HG02870 (cell line): ENCODE data around the gene CREBL2.
"Not testable (repeated sequence)": the region's sequence is repeated elsewhere in the genome, so short reads cannot be mapped to it uniquely, and the experiment has no call there.

ENCODE experiments used
- ATAC-seq: cut with Tn5 transposase; IDR thresholded peaks from one replicate; pipeline ENCODE4 v1.9.1; 2021; ENCODE audit warnings: mild to moderate bottlenecking, moderate library complexity; ENCODE audit not compliant: unreplicated experiment

CREBL2 gene, protein sequence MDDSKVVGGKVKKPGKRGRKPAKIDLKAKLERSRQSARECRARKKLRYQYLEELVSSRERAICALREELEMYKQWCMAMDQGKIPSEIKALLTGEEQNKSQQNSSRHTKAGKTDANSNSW

GRCh38 chr12:12611512-12612306 lies at the start of gene CREBL2:
Gene CREBL2, plus strand, starts transcription at chr12:12611876. Its CDS starts 297 bp downstream, at chr12:12612173.
- ATAC-seq, result peak; percentile 57

- no peak for ATAC-seq
These were observed 49.6 kb upstream of the CREBL2 start for GRCh38 chr12:12562016-12562483.

GRCh38 chr12:12562585-12563261 lies 49.0 kb upstream of the CREBL2 start, which contains the start of gene DUSP16:
Gene DUSP16, minus strand, starts transcription at chr12:12562863. Its CDS starts 41,765 bp downstream, at chr12:12521098.
- ATAC-seq, result peak; percentile 69

- ATAC-seq, result no peak
These were observed 48.3 kb upstream of the CREBL2 start for GRCh38 chr12:12563290-12563928.

DNA sequence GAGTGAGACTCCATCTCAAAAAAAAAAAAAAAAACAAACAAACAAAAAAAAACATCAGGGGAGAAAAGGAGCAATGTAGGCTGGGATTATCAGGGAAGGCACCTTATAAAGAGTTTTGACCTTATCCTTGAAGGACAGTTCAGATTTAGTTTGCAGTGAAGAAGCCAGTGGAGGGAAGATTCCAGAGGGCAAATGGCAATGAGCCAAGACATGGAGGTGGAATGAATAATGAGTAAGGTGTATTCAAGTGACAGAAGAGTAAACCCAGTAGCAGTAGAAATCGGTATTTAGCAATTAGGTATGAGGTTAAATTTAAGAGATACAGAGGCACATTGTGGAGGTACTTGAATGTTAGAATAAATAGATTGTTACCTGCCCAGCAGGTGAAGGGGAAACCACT lies 46.8 kb upstream of the CREBL2 start:
- no peak for ATAC-seq

DNA sequence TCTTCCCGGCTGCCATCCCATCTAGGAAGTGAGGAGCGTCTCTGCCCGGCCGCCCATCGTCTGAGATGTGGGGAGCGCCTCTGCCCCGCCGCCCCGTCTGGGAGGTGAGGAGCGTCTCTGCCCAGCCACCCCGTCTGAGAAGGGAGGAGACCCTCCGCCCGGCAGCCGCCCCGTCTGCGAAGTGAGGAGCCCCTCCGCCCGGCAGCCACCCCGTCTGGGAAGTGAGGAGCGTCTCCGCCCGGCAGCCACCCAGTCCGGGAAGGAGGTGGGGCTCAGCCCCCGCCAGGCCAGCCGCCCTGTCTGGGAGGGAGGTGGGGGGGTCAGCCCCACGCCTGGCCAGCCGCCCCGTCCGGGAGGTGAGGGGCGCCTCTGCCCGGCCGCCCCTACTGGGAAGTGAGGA lies 45.7 kb upstream of the CREBL2 start:
- ATAC-seq, result not testable (repeated sequence)

- ATAC-seq, result no peak
These were observed 39.0 kb upstream of the CREBL2 start for GRCh38 chr12:12572659-12573058.

DNA sequence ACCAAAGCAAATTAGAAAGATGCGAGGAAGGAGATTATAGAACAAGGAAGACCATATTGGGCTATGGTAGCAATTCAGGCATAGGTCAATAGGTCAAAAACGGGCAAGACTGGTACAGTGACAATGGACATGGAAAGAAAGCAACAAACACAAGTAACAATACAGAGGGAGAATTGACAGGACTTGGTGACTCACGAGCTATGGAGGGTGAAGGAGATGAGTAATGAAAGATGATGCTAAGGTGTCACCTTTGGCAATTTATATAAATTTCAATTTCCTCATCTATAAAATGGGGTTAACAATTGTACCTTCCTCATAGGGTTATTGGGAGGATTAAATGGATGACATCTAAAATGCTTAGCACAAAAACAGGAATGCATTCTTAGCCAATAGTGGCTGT lies 33.9 kb upstream of the CREBL2 start:
- no peak for ATAC-seq

GRCh38 chr12:12580716-12581115 lies 31.0 kb upstream of the CREBL2 start:
- not testable (repeated sequence) for ATAC-seq

GRCh38 chr12:12582193-12582881 lies 29.3 kb upstream of the CREBL2 start:
- peak; percentile 43 for ATAC-seq

- ATAC-seq, result peak; percentile 89
These were observed 28.8 kb upstream of the CREBL2 start for GRCh38 chr12:12582895-12583303.

DNA sequence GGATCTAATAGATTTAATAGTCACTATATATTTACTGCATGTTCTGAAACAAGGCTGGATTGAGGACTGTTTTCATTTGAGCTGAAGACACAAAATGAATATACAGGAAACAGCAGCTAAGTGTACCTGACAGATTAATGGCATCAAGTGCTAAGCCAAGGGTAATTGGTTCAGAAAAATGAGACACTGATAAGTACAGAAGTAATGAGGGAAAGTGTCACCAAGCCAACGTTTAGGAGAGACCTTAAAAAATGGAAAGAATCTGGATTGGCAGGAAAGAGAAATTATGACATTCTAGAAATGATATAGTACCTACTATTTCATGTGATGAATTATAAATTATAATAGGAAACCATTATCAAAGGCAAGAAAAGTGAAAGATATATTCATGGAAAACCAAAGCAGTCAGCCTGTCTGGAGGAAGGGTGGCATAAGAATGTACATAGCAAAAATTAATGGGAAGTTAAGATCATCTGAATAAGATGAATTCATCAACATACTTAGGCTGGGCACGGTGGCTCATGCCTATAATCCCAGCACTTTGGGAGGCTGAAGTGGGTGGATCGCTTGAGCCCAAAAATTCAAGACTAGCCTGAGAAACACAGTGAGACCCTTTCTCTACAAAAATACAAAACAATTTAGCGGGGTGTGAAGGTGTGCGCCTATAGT lies 28.0 kb upstream of the CREBL2 start:
- ATAC-seq, result no peak

DNA sequence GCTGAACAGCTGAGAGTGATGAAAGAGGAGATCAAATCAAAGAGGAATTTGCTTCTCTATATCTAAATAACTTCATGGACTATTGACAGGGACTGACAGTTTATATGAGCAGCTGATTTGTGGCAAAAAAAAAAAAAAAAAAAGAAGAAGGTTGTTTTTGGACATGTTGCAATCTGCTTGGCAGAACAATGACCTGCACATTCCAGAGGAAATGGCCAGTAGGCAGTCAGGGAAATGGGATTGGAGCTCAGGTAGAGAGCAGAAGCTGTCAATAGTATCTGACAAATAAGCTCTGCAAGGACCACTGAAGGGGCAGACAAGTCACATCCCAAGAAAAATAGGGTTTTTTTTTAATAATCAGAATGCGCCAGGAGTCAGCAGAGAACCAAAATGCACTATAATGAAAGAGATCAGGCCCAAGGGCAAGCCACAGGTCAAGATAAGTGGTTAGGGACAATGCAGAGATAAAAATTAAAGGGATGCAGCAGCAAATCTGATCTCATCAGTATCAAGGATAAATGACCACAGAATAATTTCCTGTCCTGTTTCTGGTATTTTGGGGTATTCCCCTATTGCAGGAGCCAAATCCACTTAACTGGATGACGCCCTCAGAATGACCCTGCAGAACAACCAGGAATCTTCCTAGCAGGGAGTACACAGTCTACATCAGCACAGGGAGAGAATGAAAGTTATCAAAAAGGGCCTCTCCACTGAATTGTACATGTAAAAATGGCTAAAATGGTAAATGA lies 26.4 kb upstream of the CREBL2 start:
- no peak for ATAC-seq

DNA sequence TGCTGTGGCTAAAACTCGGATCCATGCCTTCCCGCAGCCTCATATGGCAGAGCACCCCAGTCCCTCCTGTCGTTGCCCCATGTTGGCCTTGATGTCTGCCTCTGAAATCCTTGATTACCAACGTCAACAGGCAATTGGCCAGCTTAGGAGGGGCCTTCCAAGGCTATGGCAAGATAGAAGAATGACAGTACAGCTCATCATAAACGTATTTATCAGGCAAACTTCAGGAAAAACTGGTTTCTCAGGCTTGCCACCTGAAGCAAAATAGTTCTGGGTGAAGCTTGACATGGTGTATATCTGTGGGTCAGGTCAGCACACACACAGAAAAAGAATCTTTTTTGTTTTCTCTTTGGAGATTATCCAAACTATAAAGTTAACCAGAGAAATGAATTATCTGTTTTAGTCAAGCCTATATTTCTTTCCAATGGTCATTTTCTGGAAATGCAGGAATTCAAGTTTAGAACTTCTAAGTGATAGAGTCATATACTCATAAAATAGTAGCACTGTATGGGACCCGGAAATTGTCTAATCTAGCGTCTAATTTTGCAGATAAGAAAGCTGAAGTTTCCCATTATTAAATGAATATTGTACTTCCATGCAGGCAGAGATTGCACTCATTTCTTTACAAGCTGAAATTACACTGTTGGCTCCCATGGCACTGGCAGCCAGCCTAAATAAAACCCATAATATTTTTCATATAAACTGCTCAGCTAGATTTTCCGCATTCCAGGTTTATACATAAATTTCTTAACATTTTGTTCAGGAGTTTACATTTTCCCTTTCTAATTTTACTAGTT lies 24.6 kb upstream of the CREBL2 start:
- ATAC-seq, result no peak

GRCh38 chr12:12587878-12588277 lies 23.8 kb upstream of the CREBL2 start:
- ATAC-seq, result no peak

- not testable (repeated sequence) for ATAC-seq
These were observed 23.2 kb upstream of the CREBL2 start for GRCh38 chr12:12588436-12588835.

DNA sequence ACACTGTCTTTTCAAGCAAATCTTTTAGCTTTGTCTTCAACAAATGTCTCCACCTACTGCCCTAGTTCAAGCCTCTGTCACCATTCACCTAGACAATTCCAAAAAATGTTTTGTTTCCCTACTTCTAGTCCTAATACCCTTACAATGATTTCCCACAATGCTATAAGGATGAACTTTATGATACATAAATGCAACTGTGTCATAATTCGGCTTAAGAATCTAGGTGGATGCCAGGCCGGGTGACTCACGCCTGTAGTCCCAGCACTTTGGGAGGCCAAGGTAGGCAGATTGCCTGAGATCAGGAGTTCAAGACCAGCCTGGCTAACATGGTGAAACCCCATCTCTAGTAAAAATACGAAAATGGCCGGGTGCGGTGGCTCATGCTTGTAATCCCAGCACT lies 20.7 kb upstream of the CREBL2 start:
- no peak for ATAC-seq

- no peak for ATAC-seq
These were observed 18.7 kb upstream of the CREBL2 start for GRCh38 chr12:12592930-12593329.

DNA sequence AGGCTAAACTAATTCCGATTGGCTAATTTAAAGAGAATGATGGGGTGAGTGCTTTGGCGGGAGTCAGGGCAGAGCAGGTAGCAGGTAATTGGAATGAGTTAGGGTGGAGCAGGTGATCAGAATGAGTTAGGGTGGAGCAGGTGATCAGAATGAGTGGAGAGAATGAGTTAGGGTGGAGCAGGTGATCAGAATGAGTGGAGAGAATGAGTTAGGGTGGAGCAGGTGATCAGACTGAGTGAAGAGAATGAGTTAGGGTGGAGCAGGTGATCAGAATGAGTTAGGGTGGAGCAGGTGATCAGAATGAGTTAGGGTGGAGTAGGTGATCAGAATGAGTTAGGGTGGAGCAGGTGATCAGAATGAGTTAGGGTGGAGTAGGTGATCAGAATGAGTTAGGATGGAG lies 15.7 kb upstream of the CREBL2 start:
- not testable (repeated sequence) for ATAC-seq
